ENCODE results near the gene AP1M2. TPM values are rescaled to one million over a fixed set of nuclear protein-coding genes. Genes with fewer than 3 reads are reported as not detected.
"Not testable (repeated sequence)": the region's sequence is repeated elsewhere in the genome, so short reads cannot be mapped to it uniquely, and the experiment has no call there.

Gene AP1M2
- total RNA-seq, 3 donors from 2014 or later = 34.1 to 49.9 TPM; not detected in 1

DNA sequence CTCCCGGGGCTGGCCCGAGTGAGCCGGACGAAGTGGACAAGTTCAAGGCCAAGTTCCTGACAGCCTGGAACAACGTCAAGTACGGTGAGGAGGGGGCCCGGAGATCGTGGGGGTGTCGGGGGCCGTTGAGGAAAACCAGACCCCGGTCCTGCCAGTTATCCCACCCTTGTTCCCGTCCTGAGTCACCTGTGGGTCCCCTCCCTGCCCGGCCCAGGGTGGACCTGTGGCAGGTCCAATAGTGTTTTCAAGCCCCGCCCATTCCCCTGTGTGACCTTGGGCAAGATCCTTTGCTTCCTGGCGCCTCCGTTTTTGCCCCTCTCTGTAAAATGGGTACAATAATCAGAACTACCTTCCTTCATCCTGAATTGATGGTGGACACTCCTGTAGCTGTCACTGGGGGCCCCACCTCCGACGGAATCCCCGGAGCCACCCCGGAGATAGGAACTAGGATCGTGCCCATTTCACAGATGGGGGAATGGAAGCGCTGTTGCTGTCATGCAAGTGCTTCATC lies 42.8 kb downstream of the AP1M2 start:
- Histone ChIP-seq H3K4me1 (peaks cover 0 to 14% of the 10 kb centered on the region in 2 donors), H3K27me3 (no peaks in the 10 kb centered on the region), H3K4me3 (peak overlapping the region; percentile 70 to 93 (median 89)), H3K27ac (peak overlapping the region; percentile 89 to 94), H3K9me3 (no peaks in the 10 kb centered on the region), H3K36me3 (no peaks in the 10 kb centered on the region)
- DNase-seq (ENCODE audit: low spot score in 2 of 2) = no peak
- no peak for TF ChIP-seq POLR2AphosphoS5 (IDR thresholded peaks at IDR 0.05)
- TF ChIP-seq POLR2A (IDR thresholded peaks at IDR 0.05) = no peak
- TF ChIP-seq, protein P1, sequence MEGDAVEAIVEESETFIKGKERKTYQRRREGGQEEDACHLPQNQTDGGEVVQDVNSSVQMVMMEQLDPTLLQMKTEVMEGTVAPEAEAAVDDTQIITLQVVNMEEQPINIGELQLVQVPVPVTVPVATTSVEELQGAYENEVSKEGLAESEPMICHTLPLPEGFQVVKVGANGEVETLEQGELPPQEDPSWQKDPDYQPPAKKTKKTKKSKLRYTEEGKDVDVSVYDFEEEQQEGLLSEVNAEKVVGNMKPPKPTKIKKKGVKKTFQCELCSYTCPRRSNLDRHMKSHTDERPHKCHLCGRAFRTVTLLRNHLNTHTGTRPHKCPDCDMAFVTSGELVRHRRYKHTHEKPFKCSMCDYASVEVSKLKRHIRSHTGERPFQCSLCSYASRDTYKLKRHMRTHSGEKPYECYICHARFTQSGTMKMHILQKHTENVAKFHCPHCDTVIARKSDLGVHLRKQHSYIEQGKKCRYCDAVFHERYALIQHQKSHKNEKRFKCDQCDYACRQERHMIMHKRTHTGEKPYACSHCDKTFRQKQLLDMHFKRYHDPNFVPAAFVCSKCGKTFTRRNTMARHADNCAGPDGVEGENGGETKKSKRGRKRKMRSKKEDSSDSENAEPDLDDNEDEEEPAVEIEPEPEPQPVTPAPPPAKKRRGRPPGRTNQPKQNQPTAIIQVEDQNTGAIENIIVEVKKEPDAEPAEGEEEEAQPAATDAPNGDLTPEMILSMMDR (IDR thresholded peaks at IDR 0.05) = no peak
- intact Hi-C loops (cut with DNase I; ENCODE audit: low total_unique reads) = no loop called here

DNA sequence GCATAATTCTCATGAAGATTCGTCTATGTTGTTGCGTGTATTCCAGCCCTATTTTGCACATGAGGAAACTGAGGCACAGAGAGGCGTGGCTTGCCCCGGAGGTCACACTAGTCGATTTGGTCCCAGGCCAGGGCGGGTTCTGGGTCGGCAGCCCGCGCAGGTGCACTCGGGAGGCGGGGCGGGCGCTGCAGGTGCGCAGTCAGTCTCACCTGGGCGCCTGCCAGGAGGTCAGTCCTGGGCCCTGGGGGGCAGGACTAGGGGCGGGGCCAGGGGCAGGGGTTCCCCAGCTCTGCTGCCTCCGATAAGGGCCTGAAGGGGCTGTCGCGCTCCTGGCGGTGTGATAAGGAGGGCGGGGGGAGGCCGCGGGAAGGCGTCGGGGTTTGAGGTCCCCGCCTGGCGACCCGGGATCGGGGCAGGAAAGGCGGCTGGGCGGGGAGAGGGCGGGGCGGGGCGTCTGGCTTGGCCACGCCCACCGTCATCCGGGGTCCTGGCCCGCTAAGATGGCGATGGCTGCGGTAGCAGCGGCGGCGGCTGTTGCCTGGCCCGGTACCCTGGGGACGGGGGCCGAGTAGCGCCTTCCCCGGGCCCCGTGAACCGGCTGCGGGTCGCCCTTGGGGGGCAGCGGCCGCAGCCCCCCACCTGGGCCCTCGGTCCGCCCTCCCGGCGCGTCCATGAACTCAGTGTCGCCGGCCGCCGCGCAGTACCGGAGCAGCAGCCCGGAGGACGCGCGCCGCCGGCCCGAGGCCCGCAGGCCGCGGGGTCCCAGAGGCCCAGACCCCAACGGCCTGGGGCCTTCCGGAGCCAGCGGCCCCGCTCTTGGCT lies 43.5 kb downstream of the AP1M2 start, which contains the start of gene ATG4D:
Gene ATG4D, plus strand, starts transcription at position 485 of the 822 bp plus-strand sequence. Its CDS starts 187 bp downstream, at position 672.
- intact Hi-C loops (cut with DNase I; ENCODE audit: low total_unique reads) = no loop called here
- peak within 1 kb of the TSS; percentile 70 to 93 (median 89) for H3K4me3 ChIP-seq
- peaks cover 0 to 14% of the 10 kb centered on the region in 2 donors for H3K4me1 ChIP-seq
- H3K36me3 ChIP-seq = no peaks in the 10 kb centered on the region
- H3K27me3 ChIP-seq = no peaks in the 10 kb centered on the region
- H3K27ac ChIP-seq = peak within 1 kb of the TSS; percentile 89 to 94
- no peak for TF ChIP-seq POLR2AphosphoS5 (IDR thresholded peaks at IDR 0.05)
- TF ChIP-seq, protein P1 (IDR thresholded peaks at IDR 0.05) = no peak
- TF ChIP-seq POLR2A (IDR thresholded peaks at IDR 0.05) = peak; percentile 22
- no peaks in the 10 kb centered on the region for H3K9me3 ChIP-seq
- DNase-seq (ENCODE audit: low spot score in 2 of 2) = peak; percentile 70 to 80

DNA sequence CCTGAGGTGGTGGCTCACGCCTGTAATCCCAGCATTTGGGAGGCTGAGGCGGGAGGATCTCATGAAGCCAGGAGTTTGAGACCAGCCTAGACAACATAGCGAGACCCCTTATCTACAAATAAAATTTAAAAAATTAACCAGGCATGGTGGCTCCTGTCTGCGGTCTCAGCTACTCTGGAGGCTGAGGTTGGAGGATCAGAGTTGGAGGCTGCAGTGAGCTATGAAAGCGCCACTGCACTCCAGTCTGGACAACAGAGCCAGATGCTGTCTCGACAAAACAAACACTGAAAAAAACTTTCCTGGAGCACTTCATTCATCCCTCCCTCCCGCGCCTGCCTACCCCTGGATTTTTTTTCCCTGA lies 44.1 kb downstream of the AP1M2 start:
- peak overlapping the region; percentile 70 to 93 (median 89) for H3K4me3 ChIP-seq
- TF ChIP-seq POLR2A (IDR thresholded peaks at IDR 0.05) = no peak
- TF ChIP-seq, protein P1 (IDR thresholded peaks at IDR 0.05) = no peak
- no peak for TF ChIP-seq POLR2AphosphoS5 (IDR thresholded peaks at IDR 0.05)

DNA sequence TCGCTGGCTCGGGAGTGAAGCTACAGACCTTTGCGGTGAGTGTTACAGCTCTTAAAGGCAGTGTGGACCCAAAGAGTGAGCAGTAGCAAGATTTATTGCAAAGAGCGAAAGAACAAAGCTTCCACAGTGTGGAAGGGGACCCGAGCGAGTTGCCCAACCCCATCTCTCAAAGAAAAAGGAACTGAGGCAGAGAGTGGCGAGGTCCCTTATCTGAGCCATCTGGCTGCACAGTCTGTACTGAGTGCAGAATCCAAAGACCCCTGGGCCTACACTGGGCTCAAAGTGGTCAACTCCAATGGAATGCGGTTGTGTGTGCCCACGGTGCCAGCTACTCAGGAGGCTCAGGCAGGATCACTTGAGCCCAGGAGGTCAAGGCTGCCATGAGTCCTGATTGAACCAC lies 48.1 kb downstream of the AP1M2 start:
- H3K4me1 ChIP-seq; H3K4me3 ChIP-seq; H3K27ac ChIP-seq; DNase-seq (ENCODE audit: low spot score in 2 of 2); H3K36me3 ChIP-seq; H3K27me3 ChIP-seq; H3K9me3 ChIP-seq; intact Hi-C loops (cut with DNase I; ENCODE audit: low total_unique reads): not testable (repeated sequence)

More for the DNA sequence above, 44.1 kb downstream of the AP1M2 start:
- Histone ChIP-seq H3K36me3 (no peaks in the 10 kb centered on the region), H3K27me3 (no peaks in the 10 kb centered on the region), H3K9me3 (no peaks in the 10 kb centered on the region), H3K4me1 (peaks cover 0 to 14% of the 10 kb centered on the region in 2 donors), H3K27ac (no peak overlapping the region)
- DNase-seq (ENCODE audit: low spot score in 2 of 2) = no peak
- intact Hi-C loops (cut with DNase I; ENCODE audit: low total_unique reads) = no loop called here

DNA sequence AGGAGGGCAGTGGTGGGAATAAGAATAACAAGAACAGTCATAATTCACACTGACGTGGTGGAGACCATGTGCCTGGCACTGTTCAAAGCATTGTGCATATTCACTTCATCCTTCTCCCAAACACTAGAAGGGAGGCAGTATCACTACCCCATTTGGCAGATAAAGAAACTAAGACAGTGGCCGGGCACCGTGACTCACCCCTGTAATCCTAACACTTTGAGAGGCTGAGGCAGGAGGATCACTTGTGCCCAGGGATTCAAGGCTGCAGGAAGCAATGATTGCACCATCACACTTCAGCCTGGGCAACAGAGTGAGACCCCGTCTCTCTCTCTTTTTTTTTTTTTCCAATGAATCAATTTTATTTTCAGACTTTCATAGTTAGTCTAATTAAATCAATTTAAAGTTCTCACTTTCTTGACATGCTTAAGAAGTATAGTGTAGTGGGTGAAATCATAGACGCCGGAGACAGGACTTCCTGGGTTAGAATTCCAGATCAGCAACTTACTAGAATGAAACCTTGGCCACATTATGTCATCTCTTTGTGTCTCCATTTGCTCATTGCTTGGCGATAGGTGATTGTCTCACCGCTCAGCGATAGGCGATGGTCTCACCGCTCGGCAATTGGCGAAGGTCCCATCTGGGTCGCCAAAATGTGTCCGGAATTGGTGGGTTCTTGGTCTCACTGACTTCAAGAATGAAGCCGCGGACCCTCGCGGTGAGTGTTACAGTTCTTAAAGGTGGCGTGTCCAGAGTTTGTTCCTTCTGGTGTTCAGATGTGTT lies 48.7 kb downstream of the AP1M2 start:
- TF ChIP-seq POLR2AphosphoS5 (IDR thresholded peaks at IDR 0.05) (no peak), POLR2A (IDR thresholded peaks at IDR 0.05) (no peak)
- TF ChIP-seq, protein P1 (IDR thresholded peaks at IDR 0.05) = no peak
- Histone ChIP-seq H3K4me1 (peaks cover 0 to 4% of the 10 kb centered on the region in 2 donors), H3K27ac (no peak overlapping the region), H3K27me3 (no peaks in the 10 kb centered on the region), H3K9me3 (no peaks in the 10 kb centered on the region), H3K36me3 (no peaks in the 10 kb centered on the region), H3K4me3 (no peak overlapping the region)
- intact Hi-C loops (cut with DNase I; ENCODE audit: low total_unique reads) = no loop called here
- no peak for DNase-seq (ENCODE audit: low spot score in 2 of 2)
